C4-2B (cell line): ENCODE results near the gene FANCD2.
"Not testable (repeated sequence)": the region's sequence is repeated elsewhere in the genome, so short reads cannot be mapped to it uniquely, and the experiment has no call there.

Source experiments
- ZFX ChIP-seq: fragments of 450-650 bp; IDR thresholded peaks from 2 replicates; pipeline ENCODE4 v1.6.1; 2017
- TF ChIP-seq, protein P1 (sequence below): fragments of 450-650 bp; conservative IDR thresholded peaks from 2 replicates; pipeline ENCODE4 v1.5.1; 2017; ENCODE audit warnings: mild to moderate bottlenecking

- TF ChIP-seq, protein P1, sequence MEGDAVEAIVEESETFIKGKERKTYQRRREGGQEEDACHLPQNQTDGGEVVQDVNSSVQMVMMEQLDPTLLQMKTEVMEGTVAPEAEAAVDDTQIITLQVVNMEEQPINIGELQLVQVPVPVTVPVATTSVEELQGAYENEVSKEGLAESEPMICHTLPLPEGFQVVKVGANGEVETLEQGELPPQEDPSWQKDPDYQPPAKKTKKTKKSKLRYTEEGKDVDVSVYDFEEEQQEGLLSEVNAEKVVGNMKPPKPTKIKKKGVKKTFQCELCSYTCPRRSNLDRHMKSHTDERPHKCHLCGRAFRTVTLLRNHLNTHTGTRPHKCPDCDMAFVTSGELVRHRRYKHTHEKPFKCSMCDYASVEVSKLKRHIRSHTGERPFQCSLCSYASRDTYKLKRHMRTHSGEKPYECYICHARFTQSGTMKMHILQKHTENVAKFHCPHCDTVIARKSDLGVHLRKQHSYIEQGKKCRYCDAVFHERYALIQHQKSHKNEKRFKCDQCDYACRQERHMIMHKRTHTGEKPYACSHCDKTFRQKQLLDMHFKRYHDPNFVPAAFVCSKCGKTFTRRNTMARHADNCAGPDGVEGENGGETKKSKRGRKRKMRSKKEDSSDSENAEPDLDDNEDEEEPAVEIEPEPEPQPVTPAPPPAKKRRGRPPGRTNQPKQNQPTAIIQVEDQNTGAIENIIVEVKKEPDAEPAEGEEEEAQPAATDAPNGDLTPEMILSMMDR = not testable (repeated sequence)
- TF ChIP-seq ZFX = not testable (repeated sequence)
Measured at GRCh38 chr3:10135872-10136271, 109.6 kb downstream of the FANCD2 start.
